Measurements from ENCODE around the gene AMN. TPM values are rescaled to one million over a fixed set of nuclear protein-coding genes. Genes with fewer than 3 reads are reported as not detected.
A peak's percentile ranks its signal among the peaks of the same experiment; 100 is the strongest.

AMN gene
- total RNA-seq, 1 donor from 2014 or later: 0.23 TPM

DNA sequence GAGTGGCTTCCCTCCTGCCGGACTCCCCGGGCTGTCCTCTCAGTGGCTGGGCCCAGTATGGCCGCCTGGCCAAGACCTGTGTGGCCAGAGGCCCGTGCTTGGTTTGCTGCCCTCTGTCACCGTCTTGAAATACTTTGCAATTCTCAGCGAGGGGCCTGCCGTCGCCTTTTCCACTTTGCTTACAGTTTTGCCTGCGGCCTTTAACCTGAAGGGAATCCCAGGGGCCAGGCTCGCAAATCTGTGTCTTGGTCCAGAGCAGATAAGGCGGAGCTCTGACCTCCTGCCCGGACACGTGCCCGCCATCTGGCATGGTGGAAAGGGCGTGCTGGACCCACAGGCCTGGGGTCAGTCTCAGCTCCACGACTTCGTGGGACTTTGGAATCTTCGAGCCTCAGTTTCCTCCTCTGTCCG, 10.9 kb upstream of the AMN start:
- TF ChIP-seq, protein P1, sequence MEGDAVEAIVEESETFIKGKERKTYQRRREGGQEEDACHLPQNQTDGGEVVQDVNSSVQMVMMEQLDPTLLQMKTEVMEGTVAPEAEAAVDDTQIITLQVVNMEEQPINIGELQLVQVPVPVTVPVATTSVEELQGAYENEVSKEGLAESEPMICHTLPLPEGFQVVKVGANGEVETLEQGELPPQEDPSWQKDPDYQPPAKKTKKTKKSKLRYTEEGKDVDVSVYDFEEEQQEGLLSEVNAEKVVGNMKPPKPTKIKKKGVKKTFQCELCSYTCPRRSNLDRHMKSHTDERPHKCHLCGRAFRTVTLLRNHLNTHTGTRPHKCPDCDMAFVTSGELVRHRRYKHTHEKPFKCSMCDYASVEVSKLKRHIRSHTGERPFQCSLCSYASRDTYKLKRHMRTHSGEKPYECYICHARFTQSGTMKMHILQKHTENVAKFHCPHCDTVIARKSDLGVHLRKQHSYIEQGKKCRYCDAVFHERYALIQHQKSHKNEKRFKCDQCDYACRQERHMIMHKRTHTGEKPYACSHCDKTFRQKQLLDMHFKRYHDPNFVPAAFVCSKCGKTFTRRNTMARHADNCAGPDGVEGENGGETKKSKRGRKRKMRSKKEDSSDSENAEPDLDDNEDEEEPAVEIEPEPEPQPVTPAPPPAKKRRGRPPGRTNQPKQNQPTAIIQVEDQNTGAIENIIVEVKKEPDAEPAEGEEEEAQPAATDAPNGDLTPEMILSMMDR (conservative IDR thresholded peaks at IDR 0.05): no peak
- H3K9me3 Mint-ChIP-seq: no peaks in the 10 kb centered on the region
- no peak overlapping the region for H3K4me3 Mint-ChIP-seq
- H3K27me3 Mint-ChIP-seq (ENCODE audit: low read depth): no peaks in the 10 kb centered on the region
- DNase-seq (ENCODE audit: low read depth, low spot score): no peak
- H3K36me3 Mint-ChIP-seq (ENCODE audit: low read depth): peaks cover 9% of the 10 kb centered on the region
- no peaks in the 10 kb centered on the region for H3K4me1 Mint-ChIP-seq
- H3K27ac Mint-ChIP-seq (ENCODE audit: unreplicated experiment): no peak overlapping the region

DNA sequence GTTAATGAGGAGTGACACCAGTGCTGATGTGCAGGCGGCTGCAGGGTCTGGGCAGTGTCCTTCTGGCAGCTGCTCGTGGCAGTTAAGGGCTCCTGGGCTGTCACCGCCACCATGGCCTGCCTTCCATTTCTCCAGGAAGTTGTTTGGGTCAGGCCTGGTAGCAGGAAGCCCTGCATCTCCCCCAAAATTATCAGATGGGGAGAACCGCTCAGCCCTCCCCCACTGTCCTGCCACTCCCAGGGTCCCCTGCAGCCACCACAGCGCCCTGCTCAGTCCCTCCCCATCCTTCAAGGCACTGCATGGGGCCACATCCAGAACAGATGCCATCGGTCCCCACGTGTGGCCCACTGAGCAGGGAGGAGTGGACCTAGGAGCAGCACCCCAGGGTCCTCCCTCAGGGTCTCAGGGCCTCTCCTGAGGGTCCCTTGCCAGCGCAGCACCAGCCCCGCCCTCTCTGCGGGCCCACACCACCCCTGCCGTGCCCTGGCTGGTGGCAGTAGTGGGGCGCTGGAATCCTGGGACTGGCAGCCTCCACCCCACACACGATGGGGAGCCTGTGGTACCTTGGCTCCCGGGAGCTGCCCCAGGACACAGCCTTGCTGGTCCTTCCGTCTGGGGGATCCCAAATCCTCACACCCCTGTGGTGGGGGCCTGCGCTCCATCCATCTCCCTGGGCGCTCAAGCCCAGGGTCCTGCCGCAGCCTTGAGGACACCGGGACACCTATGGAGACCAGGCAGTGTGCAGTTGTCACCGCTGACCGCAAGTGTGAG, 10.3 kb upstream of the AMN start:
- Mint-ChIP-seq H3K27me3 (ENCODE audit: low read depth) (no peaks in the 10 kb centered on the region), H3K9me3 (no peaks in the 10 kb centered on the region), H3K4me1 (no peaks in the 10 kb centered on the region), H3K4me3 (no peak overlapping the region), H3K27ac (ENCODE audit: unreplicated experiment) (no peak overlapping the region), H3K36me3 (ENCODE audit: low read depth) (peaks cover 6% of the 10 kb centered on the region)
- TF ChIP-seq, protein P1 (conservative IDR thresholded peaks at IDR 0.05): no peak
- DNase-seq (ENCODE audit: low read depth, low spot score): no peak

DNA sequence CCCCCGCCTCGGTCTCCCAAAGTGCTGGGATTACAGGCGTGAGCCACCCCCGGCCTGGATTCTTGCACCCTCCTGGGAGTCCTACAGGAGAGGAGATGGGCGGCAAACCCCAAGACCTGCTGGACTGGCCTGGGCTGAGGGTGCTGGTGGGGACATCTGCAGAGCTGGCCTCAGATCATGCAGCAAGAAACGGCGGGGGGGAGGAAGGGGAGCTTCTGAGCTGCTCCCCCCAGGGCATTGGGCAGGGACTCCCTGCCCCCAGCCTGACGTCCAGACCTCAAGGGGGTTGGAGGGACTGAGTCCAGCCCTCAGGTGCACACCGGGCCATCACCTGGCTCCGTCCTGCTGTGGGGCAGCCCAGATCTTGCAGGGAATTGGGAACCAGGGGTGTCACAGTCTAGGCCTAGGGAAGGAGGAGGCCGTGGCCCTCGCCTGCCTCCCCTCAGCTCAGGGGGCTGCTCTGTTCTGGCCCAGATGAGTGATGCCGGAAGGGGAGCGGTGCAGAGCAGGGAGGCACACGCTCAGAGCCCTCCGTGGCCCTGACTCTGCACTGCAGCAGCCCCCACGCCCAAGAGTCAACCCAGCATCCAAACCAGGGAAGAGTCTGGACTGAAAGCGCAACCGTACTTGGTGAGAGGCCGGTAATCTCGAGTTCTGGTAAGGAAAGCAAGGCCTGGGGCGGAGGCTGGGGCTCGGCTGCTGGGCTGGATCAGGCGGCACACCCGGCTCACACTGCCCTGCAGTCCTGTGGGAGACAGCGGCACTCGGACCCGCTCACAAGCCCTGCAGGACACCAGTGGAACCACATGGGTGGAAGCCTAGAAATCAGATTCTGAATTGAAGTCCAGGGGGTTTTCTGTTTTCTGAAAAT, 8.9 kb upstream of the AMN start:
- TF ChIP-seq, protein P1 (conservative IDR thresholded peaks at IDR 0.05): peak; percentile 25
- Mint-ChIP-seq H3K9me3 (no peaks in the 10 kb centered on the region), H3K27ac (ENCODE audit: unreplicated experiment) (no peak overlapping the region), H3K36me3 (ENCODE audit: low read depth) (no peaks in the 10 kb centered on the region), H3K4me1 (no peaks in the 10 kb centered on the region), H3K27me3 (ENCODE audit: low read depth) (no peaks in the 10 kb centered on the region), H3K4me3 (no peak overlapping the region)
- DNase-seq (ENCODE audit: low read depth, low spot score): no peak

DNA sequence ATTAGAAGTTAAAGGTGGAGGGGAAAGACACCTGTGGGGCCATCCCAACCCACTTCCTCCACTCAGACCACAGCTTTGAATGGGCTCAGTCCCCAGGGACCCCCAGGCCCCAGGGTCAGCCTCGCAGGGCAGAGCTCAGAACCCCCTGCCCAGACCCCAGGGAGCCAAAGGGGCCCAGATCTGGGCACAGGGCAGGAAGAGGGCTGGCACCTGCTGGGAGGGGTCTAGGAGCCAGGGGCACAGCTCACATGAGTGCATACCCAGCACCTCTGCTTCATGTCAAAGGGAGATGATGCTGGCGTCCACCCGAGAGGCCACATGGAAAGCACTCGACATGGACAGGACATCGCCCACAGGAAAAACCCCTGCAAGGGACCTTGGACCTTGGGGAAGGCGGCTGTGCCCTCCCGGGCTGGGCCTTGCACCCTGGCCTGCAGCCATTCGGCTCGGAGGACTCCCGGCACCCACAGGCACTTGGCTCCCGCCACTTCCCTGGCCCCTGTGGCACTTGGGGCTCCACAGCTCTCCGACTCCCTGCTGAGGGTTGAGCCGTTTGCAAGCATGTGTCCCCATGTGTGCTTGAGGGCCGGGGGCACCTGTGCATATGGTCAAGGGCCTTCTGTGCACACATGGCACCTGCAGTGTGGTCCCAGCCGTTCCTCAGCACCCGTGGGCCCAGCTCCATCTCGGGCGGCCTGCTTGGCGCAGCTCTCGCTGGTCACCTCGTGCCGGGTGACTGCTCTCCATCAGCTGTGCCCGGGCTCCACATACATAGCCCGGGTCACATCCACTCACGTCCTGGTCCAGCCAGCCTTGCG, 7.8 kb upstream of the AMN start:
- DNase-seq (ENCODE audit: low read depth, low spot score): no peak
- no peak overlapping the region for H3K27ac Mint-ChIP-seq (ENCODE audit: unreplicated experiment)

More for the DNA sequence above, 7.8 kb upstream of the AMN start:
- H3K36me3 Mint-ChIP-seq (ENCODE audit: low read depth): no peaks in the 10 kb centered on the region
- no peaks in the 10 kb centered on the region for H3K27me3 Mint-ChIP-seq (ENCODE audit: low read depth)
- no peak overlapping the region for H3K4me3 Mint-ChIP-seq
- no peaks in the 10 kb centered on the region for H3K4me1 Mint-ChIP-seq
- TF ChIP-seq, protein P1 (conservative IDR thresholded peaks at IDR 0.05): no peak
- no peaks in the 10 kb centered on the region for H3K9me3 Mint-ChIP-seq
